GM18519 (cell line): Measurements from ENCODE around the gene JAZF1.
"Not testable (repeated sequence)": the region's sequence is repeated elsewhere in the genome, so short reads cannot be mapped to it uniquely, and the experiment has no call there.

Experiments
- ATAC-seq: cut with Tn5 transposase; IDR thresholded peaks from one replicate; pipeline ENCODE4 v1.9.1; 2021; ENCODE audit warnings: mild to moderate bottlenecking, moderate library complexity; ENCODE audit not compliant: unreplicated experiment, low FRiP score

Gene JAZF1

GRCh38 chr7:27929127-27929526, 251.5 kb downstream of the JAZF1 start:
- no peak for ATAC-seq

DNA sequence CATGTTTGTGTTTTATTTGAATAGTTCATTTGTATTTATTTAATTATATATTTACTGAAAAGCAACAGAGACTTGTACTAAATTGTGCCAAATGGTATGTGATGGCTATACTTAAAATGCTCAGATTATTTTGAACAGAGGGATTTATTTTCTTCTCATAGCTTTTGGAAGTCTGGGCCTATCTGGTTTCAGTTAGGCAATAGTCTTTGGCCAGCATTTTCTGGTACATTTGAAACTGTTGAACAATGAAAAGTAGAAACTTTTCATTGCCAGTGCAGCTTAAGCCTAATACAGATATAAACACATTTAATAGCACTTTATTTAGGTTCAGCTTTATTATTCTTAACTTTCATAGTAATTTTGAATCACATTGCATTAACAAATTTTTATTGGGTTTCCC, 252.6 kb downstream of the JAZF1 start:
- ATAC-seq, result no peak

DNA sequence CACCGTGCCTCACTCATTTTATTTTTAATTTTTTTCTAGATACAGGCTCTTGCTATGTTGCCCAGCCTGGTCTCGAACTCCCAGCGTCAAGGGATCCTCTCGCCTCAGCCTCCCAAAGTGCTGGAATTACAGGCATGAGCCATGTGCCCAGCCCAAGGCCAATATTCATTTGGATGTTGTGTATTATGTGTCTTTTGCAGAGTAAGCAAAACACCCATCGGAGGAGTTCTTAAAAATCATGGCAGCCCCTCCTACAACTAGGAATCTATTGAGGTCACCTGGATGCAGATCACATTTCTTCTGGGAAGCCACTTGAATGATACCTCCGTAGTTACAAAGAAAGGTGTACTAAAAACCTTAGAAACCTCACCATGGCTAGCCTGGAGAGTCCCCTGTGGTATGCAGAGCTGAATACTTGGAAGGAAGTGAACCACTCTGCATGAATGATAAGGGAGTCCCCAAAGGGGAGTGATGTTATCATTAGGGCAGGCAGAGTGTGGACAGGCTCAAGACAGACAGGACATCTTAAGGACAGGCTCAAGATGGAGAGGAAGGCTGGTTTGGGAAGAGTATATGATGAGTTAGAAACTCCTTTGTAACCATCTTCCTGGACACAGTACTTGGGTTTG, 254.9 kb downstream of the JAZF1 start:
- ATAC-seq, result no peak

GRCh38 chr7:27923642-27923980, 257.0 kb downstream of the JAZF1 start:
- no peak for ATAC-seq

- no peak for ATAC-seq
These were observed 257.5 kb downstream of the JAZF1 start for GRCh38 chr7:27922907-27923641.

DNA sequence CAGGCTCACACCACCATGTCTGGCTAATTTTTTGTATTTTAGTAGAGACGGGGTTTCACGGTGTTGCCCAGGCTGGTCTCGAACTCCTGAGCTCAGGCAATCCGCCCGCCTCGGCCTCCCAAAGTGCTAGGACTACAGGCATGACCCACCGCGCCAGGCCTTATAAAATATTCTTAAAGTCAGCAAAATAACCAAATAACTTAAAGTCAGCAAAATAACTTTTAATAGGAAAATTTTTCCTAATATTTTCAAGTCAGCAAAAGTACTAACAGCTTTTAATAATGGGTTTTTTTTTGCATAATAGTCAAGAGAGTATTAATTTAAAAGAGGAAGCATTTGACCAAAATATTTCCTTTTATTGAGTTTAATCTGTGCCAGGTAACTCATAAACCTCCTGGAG, 258.2 kb downstream of the JAZF1 start:
- not testable (repeated sequence) for ATAC-seq

- ATAC-seq, result no peak
These were observed 259.3 kb downstream of the JAZF1 start for GRCh38 chr7:27921081-27921836.

GRCh38 chr7:27920281-27920946, 260.2 kb downstream of the JAZF1 start:
- no peak for ATAC-seq

GRCh38 chr7:27918503-27918902, 262.1 kb downstream of the JAZF1 start:
- ATAC-seq, result no peak

GRCh38 chr7:27917774-27918314, 262.8 kb downstream of the JAZF1 start:
- no peak for ATAC-seq

DNA sequence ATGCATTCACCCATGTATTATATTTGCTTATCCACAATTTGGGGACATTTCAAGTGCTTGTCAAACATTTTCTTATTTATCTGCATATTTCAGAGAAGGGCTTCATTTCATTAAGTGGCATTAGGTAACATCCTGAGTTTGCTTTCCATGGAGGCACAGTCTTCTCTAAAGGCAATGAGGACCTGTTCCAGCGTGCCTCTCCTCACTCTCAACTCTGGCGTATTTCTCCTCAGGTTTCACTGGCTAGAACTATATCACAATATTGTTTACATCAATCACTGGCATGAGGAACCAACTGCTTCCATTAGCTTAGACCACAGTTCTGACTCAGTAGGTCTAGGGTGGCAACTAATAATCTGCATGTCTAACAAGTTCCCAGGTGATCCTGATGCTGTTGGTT, 263.5 kb downstream of the JAZF1 start:
- no peak for ATAC-seq

DNA sequence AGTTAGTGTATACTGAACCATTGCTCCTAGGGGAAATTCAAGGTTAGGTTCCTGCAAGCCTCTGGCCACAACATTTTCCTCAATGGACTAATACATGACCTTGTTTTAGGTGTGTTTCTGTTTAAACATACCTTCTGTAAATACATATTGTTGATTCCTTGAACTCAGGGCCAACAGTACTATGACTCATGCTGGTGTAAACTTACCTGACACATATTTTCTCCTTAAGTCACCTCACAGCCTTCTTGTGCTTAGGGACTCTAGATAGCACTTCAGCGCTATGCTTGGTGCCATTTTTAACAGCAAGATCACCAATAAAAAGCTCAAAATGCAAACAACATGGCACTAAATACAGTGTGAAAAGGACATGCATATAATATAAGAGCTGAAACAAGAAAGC, 264.2 kb downstream of the JAZF1 start:
- no peak for ATAC-seq

DNA sequence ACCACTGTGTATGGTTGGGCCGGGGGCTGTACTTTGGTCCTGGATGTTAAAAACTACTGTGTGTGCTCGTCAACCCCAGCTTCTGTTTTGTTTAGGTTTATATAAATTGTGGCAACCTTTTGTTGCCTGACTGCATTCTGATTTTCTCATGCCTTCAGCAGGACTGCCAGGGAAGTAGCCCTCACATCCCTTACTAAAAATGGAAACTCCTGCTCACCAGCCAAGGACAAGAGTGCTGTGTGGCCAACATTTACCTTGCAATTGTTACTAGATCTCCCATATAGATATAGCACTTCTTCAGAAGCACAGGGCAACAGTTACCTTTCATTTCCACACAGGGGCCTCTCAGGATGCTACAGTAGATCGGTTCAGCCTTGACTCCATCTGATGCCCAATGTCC, 266.2 kb downstream of the JAZF1 start:
- ATAC-seq, result no peak

GRCh38 chr7:27912751-27913150, 267.8 kb downstream of the JAZF1 start:
- no peak for ATAC-seq

GRCh38 chr7:27911920-27912319, 268.7 kb downstream of the JAZF1 start:
- ATAC-seq, result no peak

- ATAC-seq, result no peak
These were observed 270.3 kb downstream of the JAZF1 start for GRCh38 chr7:27910326-27910725.

- no peak for ATAC-seq
These were observed 271.9 kb downstream of the JAZF1 start for GRCh38 chr7:27908534-27909165.

GRCh38 chr7:27906385-27907091, 274.1 kb downstream of the JAZF1 start:
- ATAC-seq, result no peak

- no peak for ATAC-seq
These were observed 274.6 kb downstream of the JAZF1 start for GRCh38 chr7:27905951-27906350.
